ENCODE data around the gene LEF1. TPM values are rescaled to one million over a fixed set of nuclear protein-coding genes. Genes with fewer than 3 reads are reported as not detected.

The LEF1 gene
- total and polyA plus RNA-seq, 9 of the 15 experiments (the other 6 are each of a cell fraction or from before 2014, with no cell fraction given) = 15.1 to 81.1 (median 29.7) TPM

DNA sequence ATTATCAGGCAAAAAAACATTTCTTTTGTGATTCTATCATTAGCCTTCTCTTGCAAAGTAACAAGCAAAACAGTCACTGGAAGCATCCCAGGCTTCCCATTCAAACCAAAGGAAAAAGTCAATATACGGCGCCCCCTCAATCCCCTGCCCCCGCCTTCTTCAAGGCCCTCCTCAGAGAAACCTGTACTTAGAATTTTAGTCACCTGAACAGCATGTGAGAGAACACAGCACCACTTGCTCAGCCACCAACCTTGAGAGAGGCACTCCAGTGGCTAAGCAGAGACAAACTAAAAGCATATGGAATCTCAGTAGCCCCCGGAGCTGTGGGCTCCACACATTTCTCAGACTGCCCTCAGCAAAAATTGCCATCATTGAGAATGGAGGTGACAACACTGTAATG lies 25.2 kb downstream of the LEF1 start:
- POLR2A ChIA-PET = interaction anchor here (1.4 kb wide), 1 partner anchor 36 kb away, joined by 4 read pairs; no protein-coding TSS in a partner anchor
- no peak overlapping the region for H3K27ac ChIP-seq (ENCODE audit: extremely low read depth, low read depth, low read length)
- H3K36me3 ChIP-seq (ENCODE audit: control insufficient read depth, insufficient read depth, low read length) = peaks cover 6% of the 10 kb centered on the region; the same call in 2 of the 3 replicates
- peaks cover 2% of the 10 kb centered on the region; the same call in 1 of the 3 replicates for H3K79me2 ChIP-seq (ENCODE audit: control insufficient read depth, insufficient read depth, low read length)
- DNase-seq (ENCODE audit: extremely low read depth in 1 of 4, low spot score in 3 of 4) = no peak
- H3K9me1 ChIP-seq (ENCODE audit: control insufficient read depth, insufficient read depth, low read length) = no peaks in the 10 kb centered on the region
- no peaks in the 10 kb centered on the region for H3K9me3 ChIP-seq (replicated peaks; ENCODE audit: control insufficient read depth, insufficient read depth, low read depth, low read length)
- CTCF ChIA-PET (ENCODE audit: low intra/inter-chr PET ratio) = no interaction called here
- no peaks in the 10 kb centered on the region for H3K27me3 ChIP-seq (ENCODE audit: control insufficient read depth in 2 of 2, insufficient read depth in 2 of 2, low read length in 2 of 2)
- in situ Hi-C loops (cut with MboI) = no loop called here
- FAIRE-seq = no peak
- TF ChIP-seq EZH2 (IDR thresholded peaks at IDR 0.05; ENCODE audit: borderline replicate concordance, low read depth, low read length) = no peak
- no TSS peak for BruUV-seq (replicated peaks)
- ATAC-seq = no peak
- peaks cover 0 to 6% of the 10 kb centered on the region in 2 experiments; a peak in 3 of 5 replicates for H3K4me1 ChIP-seq (replicated peaks in 1 of 2; ENCODE audit: control insufficient read depth in 2 of 2, insufficient read depth in 2 of 2, low read length in 2 of 2)
- H3K4me2 ChIP-seq (ENCODE audit: insufficient read depth, low read length) = no peak overlapping the region
- no peak overlapping the region for H2AFZ ChIP-seq (ENCODE audit: low read depth, low read length)
- H3K4me3 ChIP-seq = no peak overlapping the region
- intact Hi-C loops (cut with micrococcal nuclease) = no loop called here
- no peaks in the 10 kb centered on the region for H4K20me1 ChIP-seq (replicated peaks; ENCODE audit: control insufficient read depth, insufficient read depth, low read length)
- WGBS (ENCODE audit: insufficient coverage, low coverage, missing lambda C conversion rate) = 80% methylated on average over 4 of the region's 4 CpGs
- no peak overlapping the region for H3K9ac ChIP-seq (ENCODE audit: insufficient read depth in 1 of 2, low read depth in 2 of 2, low read length in 2 of 2)

DNA sequence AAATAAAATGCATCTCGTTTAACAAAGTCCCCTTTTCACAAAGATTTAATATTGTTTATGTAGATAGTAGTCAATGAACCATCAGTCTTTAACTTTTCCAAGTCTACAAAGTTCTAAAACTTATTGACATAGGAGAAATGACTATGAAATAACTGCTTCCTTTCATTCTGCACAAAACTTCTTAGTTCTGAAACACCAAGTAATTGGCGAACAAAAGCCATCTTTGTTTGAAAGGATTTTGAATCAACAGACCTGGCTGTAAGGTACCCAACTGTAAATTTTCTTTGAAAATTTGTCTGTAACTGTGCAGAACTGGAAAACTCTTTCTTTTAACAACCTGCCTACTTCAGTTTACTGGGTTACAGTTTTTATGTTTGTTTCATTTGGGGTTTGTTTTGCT lies 25.9 kb downstream of the LEF1 start:
- H3K9me3 ChIP-seq (replicated peaks; ENCODE audit: control insufficient read depth, insufficient read depth, low read depth, low read length) = no peaks in the 10 kb centered on the region
- FAIRE-seq = no peak
- intact Hi-C loops (cut with micrococcal nuclease) (no loop called here), in situ Hi-C loops (cut with MboI) (no loop called here)
- peaks cover 2% of the 10 kb centered on the region; the same call in 1 of the 3 replicates for H3K79me2 ChIP-seq (ENCODE audit: control insufficient read depth, insufficient read depth, low read length)
- CTCF ChIA-PET (ENCODE audit: low intra/inter-chr PET ratio) = no interaction called here
- peaks cover 0 to 5% of the 10 kb centered on the region in 2 experiments; a peak in 2 of 5 replicates for H3K4me1 ChIP-seq (replicated peaks in 1 of 2; ENCODE audit: control insufficient read depth in 2 of 2, insufficient read depth in 2 of 2, low read length in 2 of 2)
- no peak overlapping the region for H3K4me2 ChIP-seq (ENCODE audit: insufficient read depth, low read length)
- POLR2A ChIA-PET = no interaction called here
- no peak overlapping the region for H3K27ac ChIP-seq (ENCODE audit: extremely low read depth, low read depth, low read length)
- no peak overlapping the region for H2AFZ ChIP-seq (ENCODE audit: low read depth, low read length)
- BruUV-seq (replicated peaks) = no TSS peak
- H3K9me1 ChIP-seq (ENCODE audit: control insufficient read depth, insufficient read depth, low read length) = no peaks in the 10 kb centered on the region
- H3K4me3 ChIP-seq = no peak overlapping the region
- H3K36me3 ChIP-seq (ENCODE audit: control insufficient read depth, insufficient read depth, low read length) = peaks cover 6% of the 10 kb centered on the region; the same call in 1 of the 3 replicates
- WGBS (ENCODE audit: insufficient coverage, low coverage, missing lambda C conversion rate) = 60% methylated on average over 2 of the region's 2 CpGs
- no peaks in the 10 kb centered on the region for H4K20me1 ChIP-seq (replicated peaks; ENCODE audit: control insufficient read depth, insufficient read depth, low read length)
- no peak for ATAC-seq
- no peaks in the 10 kb centered on the region for H3K27me3 ChIP-seq (ENCODE audit: control insufficient read depth in 2 of 2, insufficient read depth in 2 of 2, low read length in 2 of 2)
- H3K9ac ChIP-seq (ENCODE audit: insufficient read depth in 1 of 2, low read depth in 2 of 2, low read length in 2 of 2) = no peak overlapping the region
- no peak for DNase-seq (ENCODE audit: extremely low read depth in 1 of 4, low spot score in 3 of 4)
- TF ChIP-seq ZNF75A (CRISPR knock-in tag; IDR thresholded peaks at IDR 0.05) = no peak
- TF ChIP-seq ELF2 (CRISPR knock-in tag; IDR thresholded peaks at IDR 0.05) = no peak
- TF ChIP-seq ZNF316 (IDR thresholded peaks at IDR 0.05) = no peak
- no peak for TF ChIP-seq CBX8 (IDR thresholded peaks at IDR 0.05; ENCODE audit: borderline replicate concordance, extremely low read depth, low read depth, low read length, poor library complexity, severe bottlenecking)
- no peak for TF ChIP-seq NFIX (CRISPR knock-in tag; IDR thresholded peaks at IDR 0.05; ENCODE audit: low read depth)
- no peak for TF ChIP-seq ARID2 (IDR thresholded peaks at IDR 0.05)
- TF ChIP-seq SMARCB1 (IDR thresholded peaks at IDR 0.05; ENCODE audit: insufficient read length, low read depth) = no peak
- no peak for TF ChIP-seq ZNF584 (CRISPR knock-in tag; IDR thresholded peaks at IDR 0.05; ENCODE audit: low read depth)
- TF ChIP-seq SIX5 (IDR thresholded peaks at IDR 0.05; ENCODE audit: borderline replicate concordance in 1 of 2, insufficient read depth in 1 of 2, low read depth in 1 of 2, low read length in 2 of 2) = no peak
- TF ChIP-seq, protein P1, sequence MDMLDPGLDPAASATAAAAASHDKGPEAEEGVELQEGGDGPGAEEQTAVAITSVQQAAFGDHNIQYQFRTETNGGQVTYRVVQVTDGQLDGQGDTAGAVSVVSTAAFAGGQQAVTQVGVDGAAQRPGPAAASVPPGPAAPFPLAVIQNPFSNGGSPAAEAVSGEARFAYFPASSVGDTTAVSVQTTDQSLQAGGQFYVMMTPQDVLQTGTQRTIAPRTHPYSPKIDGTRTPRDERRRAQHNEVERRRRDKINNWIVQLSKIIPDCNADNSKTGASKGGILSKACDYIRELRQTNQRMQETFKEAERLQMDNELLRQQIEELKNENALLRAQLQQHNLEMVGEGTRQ (CRISPR knock-in tag; IDR thresholded peaks at IDR 0.05) = no peak
- no peak for TF ChIP-seq XRCC5 (IDR thresholded peaks at IDR 0.05; ENCODE audit: low read depth, low read length)
- TF ChIP-seq XRCC4 (IDR thresholded peaks at IDR 0.05; ENCODE audit: extremely low read depth, insufficient read depth, insufficient read length) = no peak
- TF ChIP-seq SRF (CRISPR knock-in tag; IDR thresholded peaks at IDR 0.05) = no peak

Data from K562 (cell line).